ENCODE measurements around the gene MPZL3. TPM values are rescaled to one million over a fixed set of nuclear protein-coding genes. Genes with fewer than 3 reads are reported as not detected.
A peak's percentile ranks its signal among the peaks of the same experiment; 100 is the strongest.

The MPZL3 gene
- total RNA-seq, 1 donor, result 2.2 TPM

DNA sequence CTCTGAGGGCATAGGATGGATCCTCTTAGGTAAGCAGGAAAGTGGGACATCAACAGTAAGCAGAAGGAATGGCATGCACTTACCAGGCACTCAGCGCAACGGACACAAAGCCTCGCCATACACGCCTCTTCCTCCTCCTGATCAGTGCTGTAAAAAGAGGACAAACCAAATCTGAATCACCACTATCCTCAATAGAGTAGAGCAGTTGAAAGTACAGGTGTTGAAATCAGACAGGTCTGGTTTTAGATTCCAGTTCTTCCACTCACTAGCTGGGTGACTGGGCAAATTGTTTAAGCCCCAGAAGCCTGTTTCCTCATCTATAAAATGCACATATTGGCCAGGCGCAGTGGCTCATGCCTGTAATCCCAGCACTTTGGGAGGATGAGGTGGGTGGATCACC is 18.8 kb downstream of the MPZL3 start:
- no peak for DNase-seq (ENCODE audit: low read depth in 2 of 3, low spot score in 2 of 3)

DNA sequence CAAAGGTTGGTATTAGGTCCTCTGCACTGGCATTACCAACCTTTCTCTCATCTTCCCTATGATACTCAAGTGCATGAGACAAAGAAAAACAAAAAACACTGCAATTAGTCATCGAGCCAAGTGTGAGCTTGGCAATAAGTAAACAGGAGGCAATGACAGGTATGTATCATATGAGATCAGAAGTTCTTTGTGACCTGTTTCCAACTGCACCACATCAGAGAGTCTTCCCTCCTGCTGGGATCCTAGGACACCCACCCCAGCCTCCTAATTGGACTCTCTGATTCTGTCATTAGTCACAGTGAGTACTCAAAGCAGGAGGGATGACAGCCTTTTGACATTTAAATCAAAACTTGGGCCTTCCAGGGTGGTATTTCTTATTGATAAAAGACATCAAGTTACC is 19.5 kb downstream of the MPZL3 start:
- DNase-seq (ENCODE audit: low read depth in 2 of 3, low spot score in 2 of 3), result no peak

DNA sequence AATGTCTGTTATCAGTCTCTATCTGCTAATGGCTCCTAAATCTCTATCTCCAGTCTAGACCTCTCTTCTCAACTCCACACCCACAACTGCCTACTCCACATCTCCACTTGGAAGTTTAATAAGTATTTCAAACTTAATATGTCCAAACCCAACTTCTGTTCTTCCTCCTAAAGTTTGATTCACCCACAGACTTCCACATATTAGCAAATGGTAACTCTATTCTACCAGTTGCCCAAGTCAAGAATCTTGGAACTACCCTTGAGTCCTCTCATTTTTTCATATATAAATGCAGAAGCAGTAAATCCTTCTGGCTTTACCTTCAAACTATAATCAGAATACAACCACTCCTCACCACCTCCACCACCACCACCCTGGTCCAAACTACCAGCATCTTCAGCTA is 20.7 kb downstream of the MPZL3 start:
- no peak for DNase-seq (ENCODE audit: low read depth in 2 of 3, low spot score in 2 of 3)

DNA sequence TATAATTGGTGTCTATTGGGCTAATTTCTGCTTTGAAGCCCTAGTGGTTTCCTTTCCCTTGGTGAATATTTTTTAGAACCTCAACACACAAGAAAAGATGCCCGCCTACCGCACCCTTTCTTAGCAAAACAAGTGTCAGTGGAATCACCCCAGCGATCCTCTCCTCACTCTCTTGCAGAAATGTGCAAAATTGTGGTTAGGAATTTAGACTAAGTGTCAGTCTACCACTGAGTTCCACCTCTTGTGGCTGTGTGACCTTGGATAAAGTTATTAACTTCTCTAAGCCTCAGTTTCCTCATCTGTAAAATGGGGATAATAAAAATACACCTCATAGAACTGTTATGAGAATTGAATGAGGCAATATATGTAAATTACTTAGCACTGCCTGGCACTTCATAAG is 22.1 kb downstream of the MPZL3 start:
- no peak for DNase-seq (ENCODE audit: low read depth in 2 of 3, low spot score in 2 of 3)

DNA sequence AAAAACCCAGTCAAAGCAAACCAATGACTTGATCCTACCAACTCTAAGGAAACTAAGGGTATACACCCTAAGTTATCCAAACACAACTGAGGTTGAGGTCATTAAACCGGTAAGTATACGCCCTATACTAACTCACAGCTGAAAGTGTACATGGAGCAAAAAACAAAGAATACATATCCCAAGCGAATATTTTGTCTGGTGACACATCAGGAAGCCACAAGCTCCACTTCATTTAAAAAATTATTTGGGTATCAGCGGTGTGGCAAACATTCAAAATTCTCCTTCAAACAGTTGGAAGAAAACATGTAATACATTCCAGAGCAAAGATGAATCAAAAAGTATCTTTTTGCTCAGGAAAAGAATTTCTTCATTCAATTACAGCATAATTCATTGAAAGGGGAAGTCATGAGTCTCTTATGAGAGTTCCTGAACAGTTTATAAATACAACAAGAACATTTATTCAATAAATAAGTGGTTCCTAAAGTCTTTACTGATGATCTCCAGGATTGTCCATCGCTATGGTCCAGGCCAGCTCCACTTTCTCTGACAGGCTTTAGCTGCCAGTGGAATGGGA is 22.8 kb downstream of the MPZL3 start:
- no peak for DNase-seq (ENCODE audit: low read depth in 2 of 3, low spot score in 2 of 3)

DNA sequence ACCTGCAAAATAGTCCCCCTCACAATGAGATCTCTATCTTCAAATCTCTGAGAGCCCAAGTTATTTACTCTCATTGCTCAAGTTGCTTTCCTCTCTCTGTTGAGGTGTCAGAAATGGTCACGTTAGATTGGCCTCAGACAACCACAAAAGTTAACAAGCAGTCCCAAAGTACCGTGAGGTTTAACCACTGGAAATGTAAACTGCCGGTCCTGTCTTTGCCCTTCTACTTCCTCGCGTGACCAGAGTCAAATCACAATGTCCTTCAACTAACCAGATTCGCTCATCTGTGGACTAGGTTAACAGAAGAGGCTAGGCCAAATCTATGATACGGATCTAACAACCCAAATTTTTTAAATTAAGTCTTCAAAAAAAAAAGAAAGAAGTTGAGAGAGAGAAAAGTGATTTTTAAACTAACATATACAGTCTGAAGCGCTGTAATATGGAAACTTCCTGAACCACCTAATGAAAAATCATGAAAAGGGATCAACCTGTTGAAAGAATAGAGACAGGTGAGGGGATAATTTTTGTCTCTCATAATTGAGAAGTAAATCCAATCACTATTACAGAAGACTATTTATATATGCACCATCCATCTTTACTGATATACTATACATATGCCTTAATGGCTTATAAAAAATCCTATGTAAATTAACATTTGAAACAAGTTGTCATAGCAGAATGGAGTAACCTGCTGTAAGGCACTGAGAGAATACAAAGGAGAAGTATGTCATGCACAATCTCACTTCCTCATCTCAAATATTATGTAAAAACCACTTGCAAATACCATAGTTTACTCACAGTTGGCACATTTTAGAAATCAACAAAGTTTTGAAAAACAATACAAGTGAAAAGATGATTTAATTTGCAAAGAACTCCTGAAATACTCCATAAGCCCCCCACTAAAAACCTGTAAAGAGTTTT is 24.0 kb downstream of the MPZL3 start:
- DNase-seq (ENCODE audit: low read depth in 2 of 3, low spot score in 2 of 3), result peak in 1 of 3 donors; percentile 74

DNA sequence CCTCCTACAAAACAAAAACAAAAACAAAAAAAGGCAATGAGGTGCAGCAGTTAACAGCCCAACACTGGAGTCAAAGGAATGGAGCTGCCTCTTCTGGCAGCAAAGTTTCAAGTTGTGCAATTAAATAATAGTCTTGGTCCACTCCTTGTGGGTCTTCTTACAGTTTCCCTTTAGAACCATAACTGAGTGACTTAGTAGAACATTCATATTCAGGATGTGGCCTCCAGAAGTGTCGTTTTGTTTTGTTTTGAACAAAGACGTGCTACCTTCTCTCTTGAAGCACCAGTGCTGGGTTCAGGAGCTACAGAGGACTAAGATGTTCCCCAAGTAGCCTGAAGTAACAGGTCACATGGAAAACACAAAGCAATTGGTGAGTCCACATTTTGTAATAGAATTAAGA is 25.4 kb downstream of the MPZL3 start:
- DNase-seq (ENCODE audit: low read depth in 2 of 3, low spot score in 2 of 3), result no peak

DNA sequence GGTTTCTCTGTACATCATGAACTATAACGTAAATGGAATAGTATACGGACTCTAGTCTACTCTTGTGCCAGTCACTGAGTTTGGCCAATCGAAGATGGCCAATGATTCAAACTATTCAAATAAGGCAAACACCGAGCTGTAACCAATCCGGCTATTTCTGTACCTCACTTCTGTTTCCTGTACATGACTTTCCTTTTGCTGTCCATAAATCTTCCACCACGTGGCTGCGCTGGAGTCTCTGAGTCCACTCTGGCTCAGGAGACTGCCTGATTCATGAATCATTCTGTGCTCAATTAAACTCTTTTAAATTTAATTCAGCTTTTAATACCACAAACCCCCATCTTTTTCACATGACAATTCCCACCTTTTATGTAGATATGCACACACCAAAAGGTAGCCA is 25.9 kb downstream of the MPZL3 start:
- peak in 2 of 3 donors; percentile 85 to 90 for DNase-seq (ENCODE audit: low read depth in 2 of 3, low spot score in 2 of 3)

DNA sequence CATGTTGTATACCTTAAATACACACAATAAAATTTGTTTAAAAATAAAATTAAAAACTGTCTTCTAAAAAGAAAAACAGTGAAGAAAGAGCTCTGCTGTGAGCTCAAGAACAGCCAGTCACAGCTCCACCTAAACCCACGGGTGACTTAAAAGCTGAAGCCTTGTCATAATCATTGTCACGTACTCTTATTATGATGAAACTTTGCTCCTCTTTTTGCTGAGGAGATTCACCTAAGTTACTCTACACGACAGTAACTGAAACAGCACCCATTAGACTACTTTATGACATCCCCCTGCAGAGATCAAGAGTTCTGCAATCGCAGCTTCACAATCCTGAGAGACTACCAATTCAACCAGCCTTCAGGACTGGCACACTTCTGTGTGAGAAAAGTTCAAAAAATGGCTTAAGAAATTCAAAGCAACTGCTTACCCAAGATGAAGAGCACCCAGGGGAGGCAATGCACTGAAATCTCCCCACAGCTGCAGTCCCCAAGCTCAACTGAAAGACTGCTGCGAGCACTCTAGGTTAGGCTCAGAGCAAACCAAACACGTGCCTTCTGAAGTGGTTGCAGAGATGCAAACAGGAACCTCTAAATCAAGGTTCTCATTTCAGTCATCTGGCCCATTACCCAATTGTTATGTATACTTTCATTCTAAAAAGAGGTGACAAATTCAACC is 27.5 kb downstream of the MPZL3 start, which contains the start of gene JAML:
Gene JAML, minus strand, starts transcription at position 501 of the 678 bp plus-strand sequence. CDS start 10,145 bp downstream, outside the sequence.
- peak in 2 of 3 donors; percentile 51 to 52 for DNase-seq (ENCODE audit: low read depth in 2 of 3, low spot score in 2 of 3)

DNA sequence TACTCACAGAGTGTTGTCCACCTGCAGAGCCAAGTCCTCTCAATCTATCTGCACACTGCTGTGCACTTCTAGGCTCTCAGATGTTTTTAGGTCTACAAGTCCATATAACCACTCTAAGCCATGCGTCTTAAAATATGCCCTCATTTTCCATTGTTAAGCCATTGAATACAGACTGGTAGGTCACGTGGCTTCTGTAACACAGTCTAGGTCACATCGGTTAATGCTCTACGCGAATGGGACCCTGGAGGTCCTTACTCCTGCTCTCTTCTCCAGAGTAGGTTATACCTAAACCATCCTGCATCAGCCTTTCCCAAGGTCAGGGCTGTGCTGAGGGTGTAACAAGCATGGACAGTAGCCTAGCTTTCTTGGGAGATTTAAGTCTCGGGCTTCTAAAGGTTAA is 28.2 kb downstream of the MPZL3 start:
- DNase-seq (ENCODE audit: low read depth in 2 of 3, low spot score in 2 of 3), result no peak

DNA sequence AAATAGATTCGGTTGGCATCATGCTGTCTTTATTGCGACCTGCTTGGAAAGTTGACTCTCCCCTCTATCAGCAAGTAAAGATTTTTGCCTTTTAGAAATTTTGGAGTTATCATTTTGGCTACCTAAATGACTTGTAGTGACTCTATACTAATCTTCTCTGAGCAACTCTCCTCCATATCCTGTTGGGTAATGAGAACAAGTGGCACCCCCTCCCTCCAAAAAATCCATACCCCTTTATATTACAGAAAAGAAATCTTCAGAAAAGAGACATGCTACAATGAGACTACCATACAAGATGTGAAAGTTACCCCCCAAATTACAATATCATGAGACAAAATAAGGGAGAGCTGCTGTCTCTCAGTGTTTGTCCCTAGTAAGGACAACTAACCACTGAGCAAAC is 28.6 kb downstream of the MPZL3 start:
- no peak for DNase-seq (ENCODE audit: low read depth in 2 of 3, low spot score in 2 of 3)

DNA sequence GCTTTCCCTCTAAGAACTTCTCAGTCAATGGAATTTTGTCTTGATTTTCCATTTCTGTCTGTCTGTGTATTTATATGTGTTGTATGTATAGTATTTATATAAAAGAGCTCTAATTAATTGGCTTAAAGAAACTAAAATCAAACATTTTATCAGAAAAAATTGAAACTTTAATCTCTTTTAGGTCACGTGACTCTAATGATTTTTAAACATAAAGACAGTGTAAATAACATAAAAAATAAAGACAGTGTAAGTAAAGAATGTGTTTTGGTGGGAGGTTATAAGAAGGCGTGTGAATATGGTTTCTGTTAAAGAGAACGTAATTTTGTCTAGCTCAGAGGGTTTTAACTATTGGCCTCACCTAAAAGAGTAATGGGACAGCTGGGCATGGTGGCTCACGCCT is 29.7 kb downstream of the MPZL3 start:
- no peak for DNase-seq (ENCODE audit: low read depth in 2 of 3, low spot score in 2 of 3)

DNA sequence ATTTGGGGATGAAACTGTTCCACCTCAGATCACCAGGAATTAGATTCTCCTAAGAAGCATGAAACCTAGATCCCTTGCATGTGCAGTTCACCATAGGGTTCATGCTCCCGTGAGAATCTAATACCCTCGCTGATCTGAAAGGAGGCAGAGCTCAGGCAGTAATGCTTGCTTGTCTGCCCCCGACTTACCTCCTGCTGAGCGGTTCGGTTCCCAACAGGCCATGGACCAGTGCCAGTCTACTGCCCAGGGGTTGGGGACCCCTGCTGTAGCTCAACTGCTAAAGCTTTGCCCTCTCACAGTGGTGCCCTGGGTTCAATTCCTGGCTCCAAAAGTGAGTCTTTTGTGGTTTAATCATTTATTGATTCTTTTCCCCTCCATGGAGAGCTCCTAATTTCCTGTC is 30.7 kb downstream of the MPZL3 start:
- no peak for DNase-seq (ENCODE audit: low read depth in 2 of 3, low spot score in 2 of 3)

DNA sequence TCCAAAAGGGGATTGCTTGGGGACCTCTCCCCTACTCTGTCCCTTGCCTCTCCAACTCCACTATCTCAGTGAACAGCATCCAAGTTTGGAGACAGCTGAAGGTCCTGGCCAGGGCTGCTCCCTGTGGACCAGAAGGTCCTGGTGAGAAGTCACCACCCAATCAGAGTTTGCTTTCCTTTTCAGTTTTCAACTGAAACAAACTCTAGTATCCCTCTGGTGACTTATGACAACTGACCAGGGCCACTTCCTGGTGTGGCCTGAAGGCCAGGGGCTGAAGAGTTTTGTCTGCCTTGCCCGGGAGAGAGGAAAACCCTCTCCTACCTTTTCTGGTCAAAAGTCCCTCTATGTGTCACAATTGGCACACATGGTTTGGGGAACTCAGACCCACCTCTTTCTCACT is 32.4 kb downstream of the MPZL3 start:
- DNase-seq (ENCODE audit: low read depth in 2 of 3, low spot score in 2 of 3), result no peak

DNA sequence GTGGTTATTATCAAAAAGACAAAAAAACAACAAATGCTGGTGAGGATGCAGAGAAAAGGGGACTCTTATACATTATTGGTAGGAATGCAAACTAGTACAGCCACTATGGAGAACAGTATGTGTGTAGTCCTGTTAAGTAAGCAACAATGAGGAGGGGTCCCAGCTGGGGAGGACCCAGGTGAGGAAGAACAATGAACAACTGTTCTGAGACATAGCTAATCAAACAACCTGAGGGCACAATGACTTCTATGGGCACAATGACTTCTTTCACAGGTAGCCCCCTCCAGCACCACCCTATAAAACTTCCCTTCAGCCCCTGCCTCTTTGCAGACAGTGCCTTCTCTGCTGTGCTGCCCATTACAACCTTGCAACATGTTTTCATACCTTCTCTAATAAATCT is 32.9 kb downstream of the MPZL3 start:
- no peak for DNase-seq (ENCODE audit: low read depth in 2 of 3, low spot score in 2 of 3)

DNA sequence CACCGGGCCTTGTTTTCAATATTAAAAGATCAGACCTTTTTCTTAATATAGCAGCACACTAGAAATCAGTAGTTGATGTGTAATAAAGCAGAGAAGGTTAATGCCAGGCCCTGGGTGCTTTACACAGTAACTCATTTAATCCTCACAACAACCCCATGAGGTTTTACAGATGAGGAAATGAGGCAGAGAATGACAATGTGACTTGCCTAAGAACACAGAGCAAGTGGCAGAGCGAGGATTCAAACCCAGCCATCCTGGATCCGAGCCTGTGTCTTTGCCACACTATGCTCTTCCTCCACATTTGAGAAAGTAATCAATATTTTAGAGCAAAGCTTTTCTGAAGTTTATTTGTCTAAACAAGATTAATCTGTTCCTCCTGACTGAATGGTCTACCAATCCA is 34.6 kb downstream of the MPZL3 start:
- no peak for DNase-seq (ENCODE audit: low read depth in 2 of 3, low spot score in 2 of 3)

DNA sequence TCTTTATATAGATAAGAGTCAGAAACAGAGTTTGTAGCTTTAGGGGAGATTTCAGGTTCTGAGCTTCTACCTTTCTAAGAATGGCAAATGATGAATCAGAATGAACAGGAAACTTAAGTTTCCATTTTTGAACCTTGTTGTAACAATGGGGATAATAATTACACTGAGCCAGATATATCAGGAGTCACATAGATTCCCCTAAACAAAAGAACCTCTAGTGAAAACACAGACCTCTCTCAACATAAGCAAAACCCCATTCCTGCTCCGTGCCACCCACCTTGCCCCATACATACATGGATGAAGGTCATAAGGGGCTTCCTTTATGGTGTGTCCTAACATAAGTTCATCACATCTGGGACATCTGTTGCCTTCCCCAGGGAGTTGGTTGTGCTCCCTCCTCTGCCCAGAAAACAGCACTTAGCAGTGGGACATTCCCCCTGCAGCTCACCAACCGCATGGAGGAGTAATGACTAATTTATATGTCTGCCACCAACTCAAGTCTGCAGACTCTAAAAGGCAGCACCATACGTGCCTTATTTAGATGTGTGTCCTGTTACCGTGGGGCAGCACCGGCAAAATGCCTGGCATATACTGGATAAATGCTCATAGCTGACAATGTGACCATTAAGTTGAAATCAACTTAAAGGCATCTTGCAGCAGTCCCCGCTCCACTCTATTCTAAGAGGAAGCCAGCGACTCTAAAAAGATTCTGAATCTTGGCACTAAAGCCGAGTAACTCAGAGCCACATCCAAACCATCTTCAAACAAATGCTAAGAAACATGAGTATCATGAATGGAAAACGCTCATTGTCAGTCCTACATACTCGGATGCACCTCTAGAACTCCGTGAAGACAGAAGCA is 35.3 kb downstream of the MPZL3 start:
- no peak for DNase-seq (ENCODE audit: low read depth in 2 of 3, low spot score in 2 of 3)

DNA sequence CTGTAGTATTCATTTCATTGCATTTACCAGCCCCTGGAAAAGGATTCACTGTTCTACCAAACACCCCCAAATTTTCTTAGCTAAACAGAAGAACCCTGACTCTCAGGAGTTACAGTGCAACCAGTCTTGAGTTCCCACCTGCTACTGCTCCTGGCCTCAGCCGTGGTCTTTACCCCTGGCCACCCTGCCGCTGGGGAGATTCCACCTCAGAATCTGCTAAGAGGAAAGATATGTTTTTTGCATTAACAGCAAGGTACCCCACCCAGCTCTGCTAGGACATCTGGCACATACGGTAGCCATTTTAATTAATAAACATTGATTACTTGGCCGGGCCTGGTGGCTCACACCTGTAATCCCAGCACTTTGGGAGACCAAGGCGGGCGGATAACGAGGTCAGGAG is 36.4 kb downstream of the MPZL3 start:
- DNase-seq (ENCODE audit: low read depth in 2 of 3, low spot score in 2 of 3), result no peak

DNA sequence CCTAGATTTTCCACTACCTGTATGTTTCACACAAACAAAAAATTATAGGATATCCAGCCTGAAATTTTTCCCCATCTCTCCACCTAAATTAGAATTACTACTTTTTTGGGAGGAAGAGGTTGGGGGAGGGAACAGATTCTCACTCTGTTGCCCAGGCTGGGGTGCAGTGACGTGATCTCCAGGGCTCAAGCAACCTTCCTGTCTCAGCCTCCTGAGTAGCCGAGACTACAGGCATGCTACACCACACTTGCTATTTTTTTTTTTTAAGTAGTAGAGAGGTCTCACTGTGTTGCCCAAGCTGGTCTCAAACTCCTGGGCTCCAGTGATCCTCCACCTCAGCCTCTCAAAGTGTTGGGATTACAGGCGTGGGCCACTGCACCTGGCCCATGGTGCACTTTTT is 36.9 kb downstream of the MPZL3 start:
- no peak for DNase-seq (ENCODE audit: low read depth in 2 of 3, low spot score in 2 of 3)

DNA sequence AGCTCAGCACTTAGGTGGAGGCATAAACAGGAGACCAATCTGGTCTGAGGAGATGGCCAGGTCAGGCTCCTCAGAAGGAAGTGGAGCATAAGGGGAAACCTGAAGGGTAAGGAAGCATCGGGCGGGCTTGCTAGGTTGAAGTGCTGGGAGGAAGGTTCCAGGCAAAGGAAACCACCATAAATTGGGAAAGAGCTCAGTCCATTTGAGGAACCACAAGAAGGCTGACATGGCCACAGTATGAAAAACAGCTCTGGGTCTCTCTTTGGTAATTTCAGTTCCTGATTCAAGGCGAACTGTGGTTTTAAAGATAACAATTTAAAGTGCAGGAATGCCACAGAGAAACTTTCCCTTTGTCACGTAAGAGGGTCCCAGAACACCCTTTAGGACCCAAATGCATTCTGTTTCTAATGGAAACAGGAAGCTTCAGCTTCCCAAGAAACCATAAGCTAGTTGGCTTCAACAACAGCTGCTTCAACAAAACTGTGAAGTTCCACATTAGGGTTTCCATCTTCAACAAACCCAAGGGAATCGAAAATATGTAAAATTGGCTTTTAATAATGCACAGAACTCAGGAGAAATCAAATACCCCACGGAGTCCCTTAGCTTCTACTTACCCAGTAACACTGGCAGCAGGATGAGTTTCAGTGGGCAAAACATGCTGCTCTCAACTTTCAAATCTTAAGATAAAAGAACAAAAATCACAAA is 37.8 kb downstream of the MPZL3 start:
- no peak for DNase-seq (ENCODE audit: low read depth in 2 of 3, low spot score in 2 of 3)

All from hematopoietic multipotent progenitor cell (in vitro differentiated cells).